ENCODE measurements around the gene CLCC1. TPM values are rescaled to one million over a fixed set of nuclear protein-coding genes. Genes with fewer than 3 reads are reported as not detected.
"Not testable (repeated sequence)": the region's sequence is repeated elsewhere in the genome, so short reads cannot be mapped to it uniquely, and the experiment has no call there.

The CLCC1 gene
- total RNA-seq = 10 to 100 TPM; 18.9 to 25.1 TPM

DNA sequence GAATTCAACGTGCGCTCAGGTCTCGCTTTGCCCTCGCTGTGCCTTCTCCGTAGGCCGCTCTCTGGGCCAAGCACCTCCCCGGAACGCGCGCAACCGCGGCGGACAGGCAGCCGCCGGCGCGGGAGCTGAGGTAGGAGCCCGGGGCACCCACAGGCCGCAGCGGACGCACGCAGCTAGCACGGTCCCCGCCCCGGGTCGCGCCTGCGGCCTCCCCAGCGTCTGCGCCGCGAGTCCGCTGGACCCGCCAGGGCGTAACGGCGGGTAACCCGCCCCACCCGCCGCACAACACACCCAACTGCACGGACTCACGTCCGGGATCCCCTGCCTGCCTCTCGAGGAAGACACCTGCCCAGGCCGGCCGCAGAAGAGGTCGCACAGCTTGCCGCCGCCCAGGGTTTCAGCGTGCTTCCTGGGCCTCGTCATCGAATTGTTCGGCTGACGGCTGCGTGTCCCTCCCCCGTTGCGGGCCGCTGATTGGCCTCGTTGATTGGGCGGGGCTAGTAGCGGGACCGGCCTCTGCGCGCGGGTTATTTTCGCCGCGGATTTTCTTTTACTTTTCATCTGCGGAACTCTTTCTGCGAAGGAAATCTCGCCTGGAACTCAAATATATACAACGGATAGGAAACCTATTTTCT, at the start of gene CLCC1:
TSS of gene CLCC1 (minus strand) at position 433 of the 635 bp plus-strand sequence. CDS start 13,047 bp downstream, outside the sequence.
- peaks cover 9% of the 10 kb centered on the region for H3K4me1 ChIP-seq
- H3K9ac ChIP-seq (ENCODE audit: low read depth in 2 of 2, low read length in 2 of 2) = peak within 1 kb of the TSS; percentile 84 to 92
- H3K27ac ChIP-seq = peak within 1 kb of the TSS; percentile 96
- H3K27me3 ChIP-seq = no peaks in the 10 kb centered on the region
- H3K4me3 ChIP-seq = peak within 1 kb of the TSS; percentile 69
- no peak for TF ChIP-seq CTCF (IDR thresholded peaks at IDR 0.05)
- H3K36me3 ChIP-seq = no peaks in the 10 kb centered on the region
- intact Hi-C loops (cut with DNase I) = no loop called here
- peak; percentile 97 for DNase-seq
- H3K9me3 ChIP-seq = no peaks in the 10 kb centered on the region

DNA sequence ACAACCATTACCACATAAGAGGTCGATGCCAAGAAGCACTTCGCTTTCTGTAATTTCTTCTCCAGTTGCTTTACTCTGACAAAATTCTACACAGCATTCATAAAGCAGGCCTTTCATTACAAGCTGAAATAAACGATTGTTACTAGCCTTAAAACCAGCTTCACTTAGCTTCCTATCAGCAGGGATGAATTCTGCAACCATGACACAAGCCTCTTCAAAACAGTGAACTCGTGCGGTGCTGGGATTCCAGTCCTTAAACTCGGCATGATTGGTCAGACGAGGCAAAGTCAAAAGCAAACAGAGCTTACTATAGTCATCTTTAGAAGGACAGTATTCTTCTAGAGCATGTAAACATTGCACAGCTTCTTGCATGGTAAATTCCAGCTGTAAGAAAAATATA, 48.1 kb upstream of the CLCC1 start:
- no peaks in the 10 kb centered on the region for H3K36me3 ChIP-seq

DNA sequence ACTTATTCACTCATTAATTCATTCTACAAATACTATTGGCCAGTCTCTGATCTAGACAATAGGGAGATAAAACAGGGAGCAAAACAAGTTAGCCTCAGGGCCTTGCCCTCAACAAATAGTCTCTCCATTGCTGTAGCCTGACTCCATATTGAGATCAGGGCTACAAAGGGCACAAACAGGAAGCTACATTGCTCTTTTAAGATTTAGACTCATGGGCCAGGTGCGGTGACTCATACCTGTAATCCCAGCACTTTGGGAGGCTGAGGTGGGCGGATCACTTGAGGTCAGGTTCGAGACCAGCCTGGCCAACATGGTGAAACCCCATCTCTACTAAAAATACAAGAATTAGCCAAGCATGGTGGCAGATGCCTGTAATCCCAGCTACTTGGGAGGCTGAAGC, 33.3 kb upstream of the CLCC1 start:
- H3K27ac ChIP-seq; H3K9ac ChIP-seq (ENCODE audit: low read depth in 2 of 2, low read length in 2 of 2); H3K27me3 ChIP-seq; H3K36me3 ChIP-seq; H3K4me1 ChIP-seq; intact Hi-C loops (cut with DNase I); DNase-seq; H3K4me3 ChIP-seq; H3K9me3 ChIP-seq: not testable (repeated sequence)

More for the DNA sequence above, 48.1 kb upstream of the CLCC1 start:
- intact Hi-C loops (cut with DNase I) = no loop called here
- no peak overlapping the region for H3K27ac ChIP-seq
- H3K9me3 ChIP-seq = no peaks in the 10 kb centered on the region
- H3K27me3 ChIP-seq = no peaks in the 10 kb centered on the region
- no peaks in the 10 kb centered on the region for H3K4me1 ChIP-seq
- no peak overlapping the region for H3K4me3 ChIP-seq
- no peak for TF ChIP-seq CTCF (IDR thresholded peaks at IDR 0.05)
- H3K9ac ChIP-seq (ENCODE audit: low read depth in 2 of 2, low read length in 2 of 2) = no peak overlapping the region
- no peak for DNase-seq

- no peak overlapping the region for H3K27ac ChIP-seq
- H3K9ac ChIP-seq (ENCODE audit: low read depth in 2 of 2, low read length in 2 of 2) = no peak overlapping the region
- no peaks in the 10 kb centered on the region for H3K27me3 ChIP-seq
- H3K9me3 ChIP-seq = no peaks in the 10 kb centered on the region
- no peak overlapping the region for H3K4me3 ChIP-seq
- no peak for DNase-seq
- no peaks in the 10 kb centered on the region for H3K36me3 ChIP-seq
- intact Hi-C loops (cut with DNase I) = no loop called here
- H3K4me1 ChIP-seq = no peaks in the 10 kb centered on the region
- no peak for TF ChIP-seq CTCF (IDR thresholded peaks at IDR 0.05)
These were observed 19.8 kb upstream of the CLCC1 start for GRCh38 chr1:108983114-108983513.

GRCh38 chr1:108976658-108977057, 13.4 kb upstream of the CLCC1 start:
- no peaks in the 10 kb centered on the region for H3K9me3 ChIP-seq
- no peak overlapping the region for H3K4me3 ChIP-seq
- H3K4me1 ChIP-seq = no peaks in the 10 kb centered on the region
- H3K27me3 ChIP-seq = no peaks in the 10 kb centered on the region
- TF ChIP-seq CTCF (IDR thresholded peaks at IDR 0.05) = no peak
- no peak overlapping the region for H3K27ac ChIP-seq
- DNase-seq = no peak
- no peak overlapping the region for H3K9ac ChIP-seq (ENCODE audit: low read depth in 2 of 2, low read length in 2 of 2)
- H3K36me3 ChIP-seq = no peaks in the 10 kb centered on the region
- intact Hi-C loops (cut with DNase I) = no loop called here

DNA sequence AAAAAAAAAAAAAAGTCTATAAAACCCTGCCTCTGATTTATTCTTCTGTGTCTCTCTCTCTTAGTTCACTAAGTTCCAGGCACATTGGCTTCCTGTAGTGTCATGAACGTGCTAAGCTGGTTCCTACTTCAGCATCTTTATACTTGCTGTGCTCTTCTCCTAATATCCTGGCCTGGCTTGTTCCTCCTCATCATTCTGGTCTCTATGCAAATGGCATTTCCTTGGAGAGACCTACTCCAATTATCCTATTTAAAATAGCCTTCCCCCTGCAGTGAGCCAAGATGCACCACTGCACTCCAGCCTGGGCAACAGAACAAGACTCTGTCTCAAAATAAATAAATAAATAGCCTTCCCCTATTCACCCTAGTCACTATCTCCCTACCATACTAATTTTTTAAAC, 9.7 kb upstream of the CLCC1 start:
- no peak overlapping the region for H3K4me3 ChIP-seq
- H3K4me1 ChIP-seq = no peaks in the 10 kb centered on the region
- no peak overlapping the region for H3K9ac ChIP-seq (ENCODE audit: low read depth in 2 of 2, low read length in 2 of 2)
- H3K9me3 ChIP-seq = no peaks in the 10 kb centered on the region
- DNase-seq = no peak
- intact Hi-C loops (cut with DNase I) = no loop called here
- TF ChIP-seq CTCF (IDR thresholded peaks at IDR 0.05) = no peak
- no peak overlapping the region for H3K27ac ChIP-seq
- no peaks in the 10 kb centered on the region for H3K27me3 ChIP-seq
- no peaks in the 10 kb centered on the region for H3K36me3 ChIP-seq
